Tibial nerve (tissue), 4 donors: Measurements from ENCODE around the gene PSAPL1.

Experiments
- CTCF ChIP-seq, 5 experiments: fragments of 200-600 bp in 3 of 5; fragments of 450-650 bp in 2 of 5; sonication (generic) in 3 of 5; IDR thresholded peaks; one replicate each; pipeline ENCODE4 v1.5.1; 2016 to 2019; ENCODE audit warnings: antibody characterized with exemption in 5 of 5, mild to moderate bottlenecking in 3 of 5, moderate library complexity in 2 of 5
- EP300 ChIP-seq, 2 donors: sonication (generic); formaldehyde crosslinking; IDR thresholded peaks; one replicate each; pipeline ENCODE4 v1.6.1; 2017; ENCODE audit warnings: antibody characterized with exemption in 2 of 2, mild to moderate bottlenecking in 1 of 2
- POLR2A ChIP-seq, 2 donors: fragments of 450-650 bp; IDR thresholded peaks; one replicate each; pipeline ENCODE4 v1.6.1; 2017; ENCODE audit warnings: antibody characterized with exemption in 2 of 2, mild to moderate bottlenecking in 2 of 2, moderate library complexity in 2 of 2

GRCh38 chr4:7439699-7440098 lies 5.0 kb upstream of the PSAPL1 start:
- TF ChIP-seq CTCF (IDR thresholded peaks at IDR 0.05) (no peak), POLR2A (IDR thresholded peaks at IDR 0.05) (no peak), EP300 (IDR thresholded peaks at IDR 0.05) (no peak)
